CD4-positive, alpha-beta T cell (primary cell): ENCODE data around the gene ZFP3. TPM values are rescaled to one million over a fixed set of nuclear protein-coding genes. Genes with fewer than 3 reads are reported as not detected.
A peak's percentile ranks its signal among the peaks of the same experiment; 100 is the strongest.

Experiments
- ATAC-seq: fragments of 200-7000 bp; cut with Tn5 transposase; one replicate; pipeline ENCODE4 v1.10.0; 2022; ENCODE audit warnings: mild to moderate bottlenecking; ENCODE audit not compliant: poor library complexity
- CTCF ChIA-PET: fragments of 350-600 bp; sonication (Branson Sonifier 250); formaldehyde crosslinking; loops from one replicate; lab custom pipeline; 2021; ENCODE audit warnings: antibody characterized with exemption, inconsistent platforms; lab: Charles Lee
- POLR2A ChIA-PET: fragments of 350-600 bp; sonication (Branson Sonifier 250); formaldehyde crosslinking; loops from one replicate; lab custom pipeline; 2021; ENCODE audit warnings: antibody characterized with exemption, inconsistent platforms; lab: Charles Lee
- DNase-seq, 14 experiments: peaks; one replicate each; pipeline ENCODE4 v3.0.0-alpha.2; 2013 to 2020; ENCODE audit warnings: mixed read lengths in 2 of 14
- H3K27ac ChIP-seq, 2 donors: one replicate each; pipeline versions ENCODE4 v1.5.1 to v1.7.0; 2013; ENCODE audit warnings: low read length in 2 of 2, low read depth in 1 of 2, mild to moderate bottlenecking in 1 of 2
- H3K27me3 ChIP-seq, 2 experiments: 1 replicate in 1 of 2; 2 replicates in 1 of 2; pipeline versions ENCODE4 v1.6.1 to v1.7.0; 2013; ENCODE audit warnings: low read length in 2 of 2, control low read depth in 1 of 2, mild to moderate bottlenecking in 1 of 2, moderate library complexity in 1 of 2; ENCODE audit not compliant: insufficient read depth in 2 of 2, control insufficient read depth in 1 of 2
- H3K36me3 ChIP-seq: one replicate; pipeline ENCODE4 v1.6.1; 2013; ENCODE audit warnings: low read length, control low read depth; ENCODE audit not compliant: insufficient read depth
- H3K4me1 ChIP-seq: one replicate; pipeline ENCODE4 v1.6.1; 2013; ENCODE audit warnings: low read length, control low read depth; ENCODE audit not compliant: insufficient read depth
- H3K4me3 ChIP-seq: one replicate; pipeline ENCODE4 v1.5.1; 2013; ENCODE audit warnings: mild to moderate bottlenecking, low read length, moderate library complexity
- H3K9me3 ChIP-seq, 2 experiments: 1 replicate in 1 of 2; 2 replicates in 1 of 2; pipeline versions ENCODE4 v1.6.1 to v1.7.0; 2013; ENCODE audit warnings: low read length in 2 of 2, mild to moderate bottlenecking in 2 of 2, control low read depth in 1 of 2, moderate library complexity in 1 of 2; ENCODE audit not compliant: control insufficient read depth in 1 of 2, insufficient read depth in 1 of 2
- H3K27ac Mint-ChIP-seq: one replicate; pipeline ENCODE4 v1.8.0; 2020; ENCODE audit warnings: mixed read lengths
- H3K27me3 Mint-ChIP-seq: one replicate; pipeline ENCODE4 v1.8.0; 2021; ENCODE audit warnings: mixed read lengths
- H3K36me3 Mint-ChIP-seq: one replicate; pipeline ENCODE4 v1.8.0; 2021; ENCODE audit warnings: low read depth, mixed read lengths
- H3K4me1 Mint-ChIP-seq: one replicate; pipeline ENCODE4 v1.8.0; 2021; ENCODE audit warnings: low read depth, mixed read lengths
- H3K4me3 Mint-ChIP-seq: one replicate; pipeline ENCODE4 v1.8.0; 2020; ENCODE audit warnings: mild to moderate bottlenecking, mixed read lengths
- H3K9me3 Mint-ChIP-seq: one replicate; pipeline ENCODE4 v1.8.0; 2020; ENCODE audit warnings: mixed read lengths
- CTCF ChIP-seq: fragments of 200-600 bp; IDR thresholded peaks from one replicate; pipeline ENCODE4 v1.8.0; 2022; ENCODE audit warnings: antibody characterized with exemption, mild to moderate bottlenecking
- intact Hi-C, 2 experiments: fragments of 100-400 bp; cut with DNase I in 1 of 2; cut with micrococcal nuclease in 1 of 2; formaldehyde crosslinking; loops; one replicate each; pipeline versions ENCODE4 v1.15.1 to v1.9.0; 2023 to 2025; cut with DNase I, micrococcal nuclease
- total RNA-seq, 174 experiments: library from RNA in 2 of 174; stranded (reverse) in 2 of 174; gene quantifications; one replicate each; pipeline ENCODE4 v1.2.3 and lab custom pipeline; 2021 to 2026

The ZFP3 gene
- total RNA-seq, 2 experiments from 2014 or later, result 2.4 TPM

- no peaks in the 10 kb centered on the region for H3K27me3 Mint-ChIP-seq
- Histone ChIP-seq H3K9me3 (no peaks in the 10 kb centered on the region), H3K27ac (no peak overlapping the region), H3K36me3 (no peaks in the 10 kb centered on the region), H3K27me3 (no peaks in the 10 kb centered on the region), H3K4me1 (peaks cover 80% of the 10 kb centered on the region), H3K4me3 (no peak overlapping the region)
- no peak for ATAC-seq
- peaks cover 12% of the 10 kb centered on the region for H3K36me3 Mint-ChIP-seq
- intact Hi-C loops, result loop anchor here in 1 of 2 experiments (5.0 kb wide), 1 partner anchor 100 kb away; the partner anchor contains the start of gene PFN1
- ChIA-PET POLR2A (interaction anchor here (0.8 to 2.9 kb wide), 2 partner anchors 16 to 50 kb away, joined by 5 to 13 read pairs; partner anchors contain the start of genes INCA1 and KIF1C), CTCF (interaction anchor here (0.6 kb wide), 1 partner anchor 15 kb away, joined by 3 read pairs; no protein-coding TSS in a partner anchor)
- peaks cover 63% of the 10 kb centered on the region for H3K4me1 Mint-ChIP-seq
- H3K27ac Mint-ChIP-seq, result peak overlapping the region; percentile 98
- peak in 1 of 14 experiments; percentile 26 for DNase-seq
- peak overlapping the region; percentile 21 for H3K4me3 Mint-ChIP-seq
- no peaks in the 10 kb centered on the region for H3K9me3 Mint-ChIP-seq
- TF ChIP-seq CTCF, result no peak
These were observed 30.8 kb upstream of the ZFP3 start for GRCh38 chr17:5047446-5047845.

- peaks cover 3% of the 10 kb centered on the region for H3K36me3 ChIP-seq
- no peaks in the 10 kb centered on the region for H3K27me3 ChIP-seq
- peak; percentile 56 to 94 (median 75) for DNase-seq
- H3K27me3 Mint-ChIP-seq, result no peaks in the 10 kb centered on the region
- H3K36me3 Mint-ChIP-seq, result peaks cover 12% of the 10 kb centered on the region
- peaks cover 47% of the 10 kb centered on the region for H3K4me1 Mint-ChIP-seq
- H3K9me3 Mint-ChIP-seq, result no peaks in the 10 kb centered on the region
- POLR2A ChIA-PET, result interaction anchor here (0.6 to 2.4 kb wide), 16 partner anchors 9 to 393 kb away, joined by 3 to 37 read pairs (median 4); partner anchors contain the start of genes INCA1, KIF1C, RNF167 and SLC25A11
- TF ChIP-seq CTCF, result no peak
- CTCF ChIA-PET, result interaction anchor here (0.6 to 2.9 kb wide), 3 partner anchors 18 to 784 kb away, joined by 3 to 10 read pairs (median 3); partner anchors contain the start of gene ARRB2
- H3K27ac ChIP-seq, result peak overlapping the region; percentile 35 to 61
- no peaks in the 10 kb centered on the region for H3K9me3 ChIP-seq
- H3K27ac Mint-ChIP-seq, result peak overlapping the region; percentile 98
- H3K4me3 ChIP-seq, result no peak overlapping the region
- peaks cover 61% of the 10 kb centered on the region for H3K4me1 ChIP-seq
- H3K4me3 Mint-ChIP-seq, result peak overlapping the region; percentile 70
- intact Hi-C loops, result loop anchor here in 1 of 2 experiments (1.0 to 5.0 kb wide), 3 partner anchors 13 to 102 kb away; partner anchors contain the start of gene PFN1
- peak; percentile 97 for ATAC-seq
These were observed 28.9 kb upstream of the ZFP3 start for GRCh38 chr17:5049314-5049841.

GRCh38 chr17:5050278-5050677 lies 28.0 kb upstream of the ZFP3 start:
- H3K4me1 ChIP-seq, result peaks cover 52% of the 10 kb centered on the region
- POLR2A ChIA-PET, result interaction anchor here (0.8 to 2.4 kb wide), 5 partner anchors 8 to 53 kb away, joined by 4 to 37 read pairs (median 8); partner anchors contain the start of genes INCA1 and KIF1C
- Mint-ChIP-seq H3K4me3 (no peak overlapping the region), H3K36me3 (peaks cover 15% of the 10 kb centered on the region), H3K27me3 (no peaks in the 10 kb centered on the region), H3K4me1 (peaks cover 39% of the 10 kb centered on the region), H3K9me3 (no peaks in the 10 kb centered on the region), H3K27ac (peak overlapping the region; percentile 98)
- CTCF ChIA-PET, result interaction anchor here (0.6 to 2.9 kb wide), 3 partner anchors 12 to 1204 kb away, joined by 4 to 10 read pairs (median 5); partner anchors contain the start of gene NCBP3
- DNase-seq, result no peak
- intact Hi-C loops, result no loop called here
- H3K9me3 ChIP-seq, result no peaks in the 10 kb centered on the region
- no peak overlapping the region for H3K27ac ChIP-seq
- peaks cover 3% of the 10 kb centered on the region for H3K36me3 ChIP-seq
- H3K27me3 ChIP-seq, result no peaks in the 10 kb centered on the region
- no peak for TF ChIP-seq CTCF
- H3K4me3 ChIP-seq, result no peak overlapping the region
- ATAC-seq, result no peak
